GM18502 (cell line): ENCODE data around the gene CD226.
"Not testable (repeated sequence)": the region's sequence is repeated elsewhere in the genome, so short reads cannot be mapped to it uniquely, and the experiment has no call there.

ENCODE experiments used
- ATAC-seq: cut with Tn5 transposase; IDR thresholded peaks from one replicate; pipeline ENCODE4 v1.9.1; 2021; ENCODE audit warnings: mild to moderate bottlenecking; ENCODE audit not compliant: unreplicated experiment, poor library complexity

Gene CD226

GRCh38 chr18:69916412-69916811, 31.3 kb downstream of the CD226 start:
- ATAC-seq: no peak

- no peak for ATAC-seq
Observed at GRCh38 chr18:69908838-69909237, 38.8 kb downstream of the CD226 start.

- no peak for ATAC-seq
Observed at GRCh38 chr18:69906765-69907164, 40.9 kb downstream of the CD226 start.

- ATAC-seq: no peak
Observed at GRCh38 chr18:69900941-69901340, 46.7 kb downstream of the CD226 start.

- ATAC-seq: not testable (repeated sequence)
Observed at GRCh38 chr18:69899154-69899923, 48.3 kb downstream of the CD226 start.

GRCh38 chr18:69898241-69898861, 49.3 kb downstream of the CD226 start:
- peak; percentile 48 for ATAC-seq

GRCh38 chr18:69897397-69898108, 50.1 kb downstream of the CD226 start:
- peak; percentile 67 for ATAC-seq

- ATAC-seq: no peak
Observed at GRCh38 chr18:69895066-69896047, 52.3 kb downstream of the CD226 start.

GRCh38 chr18:69894467-69894866, 53.2 kb downstream of the CD226 start:
- ATAC-seq: no peak

- no peak for ATAC-seq
Observed at GRCh38 chr18:69890558-69890957, 57.1 kb downstream of the CD226 start.

GRCh38 chr18:69889009-69889408, 58.7 kb downstream of the CD226 start:
- peak; percentile 32 for ATAC-seq

- no peak for ATAC-seq
Observed at GRCh38 chr18:69887256-69887655, 60.4 kb downstream of the CD226 start.

- peak; percentile 61 for ATAC-seq
Observed at GRCh38 chr18:69885841-69886531, 61.7 kb downstream of the CD226 start.

GRCh38 chr18:69885355-69885754, 62.3 kb downstream of the CD226 start:
- no peak for ATAC-seq

- no peak for ATAC-seq
Observed at GRCh38 chr18:69883781-69884180, 63.9 kb downstream of the CD226 start.

- ATAC-seq: peak; percentile 72
Observed at GRCh38 chr18:69882965-69883668, 64.6 kb downstream of the CD226 start.

GRCh38 chr18:69880083-69880482, 67.6 kb downstream of the CD226 start:
- no peak for ATAC-seq

GRCh38 chr18:69879051-69879450, 68.6 kb downstream of the CD226 start:
- ATAC-seq: not testable (repeated sequence)
